Erythroblast (primary cell): ENCODE results near the gene TMEM80.

ENCODE experiments used
- GATA1 ChIP-seq: IDR thresholded peaks from 2 replicates; pipeline ENCODE4 v1.6.1; 2011; ENCODE audit warnings: low read depth, mild to moderate bottlenecking, control low read depth, low read length, moderate library complexity
- POLR2A ChIP-seq: IDR thresholded peaks from 2 replicates; pipeline ENCODE4 v1.6.1; 2011; ENCODE audit warnings: mild to moderate bottlenecking, low read length

DNA sequence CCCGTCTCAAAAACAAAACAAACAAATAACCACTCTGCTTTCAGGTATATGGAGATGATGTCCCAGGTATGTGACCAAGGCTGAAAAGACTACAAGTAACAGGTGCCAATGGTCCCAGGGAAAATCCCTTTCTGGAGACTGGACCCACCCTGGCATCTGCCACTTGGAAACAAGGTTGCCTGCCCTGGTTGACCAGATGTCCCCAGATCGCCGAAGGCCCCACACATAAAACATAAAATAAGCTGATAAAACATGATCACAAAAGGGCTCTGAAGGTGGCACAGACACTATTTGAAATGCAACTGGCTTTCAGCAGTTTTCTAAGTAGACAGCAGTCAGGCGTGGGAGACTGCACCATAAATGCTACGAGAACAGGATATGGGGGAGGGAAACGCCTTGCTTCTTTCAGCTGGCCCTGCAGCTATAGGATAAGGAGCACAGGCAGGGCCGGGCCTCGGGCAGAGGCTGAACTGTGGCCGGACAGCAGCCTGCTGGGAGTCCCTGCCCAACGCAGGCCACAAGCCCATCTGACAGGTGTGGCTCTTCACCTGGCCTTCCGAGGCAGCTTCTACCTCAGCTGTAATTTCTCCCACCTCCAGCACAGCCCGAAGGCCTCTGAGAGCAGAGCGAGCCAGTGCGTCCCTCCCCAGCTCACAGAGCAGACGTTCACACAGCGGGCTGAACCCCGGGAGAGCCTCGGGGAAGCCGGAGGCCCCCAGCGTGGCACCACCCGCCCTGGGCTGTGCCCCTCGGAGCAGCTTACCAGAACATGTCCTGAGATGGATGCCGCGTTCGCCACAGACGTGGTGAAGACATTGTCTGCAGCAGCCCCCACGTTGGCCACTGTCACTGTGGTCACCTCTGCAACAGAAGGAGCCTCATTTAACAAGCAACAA is 4.6 kb upstream of the TMEM80 start:
- TF ChIP-seq POLR2A = no peak
- no peak for TF ChIP-seq GATA1
